ENCODE data around the gene COL4A3. TPM values are rescaled to one million over a fixed set of nuclear protein-coding genes. Genes with fewer than 3 reads are reported as not detected.

The COL4A3 gene
- total and polyA plus RNA-seq, 7 experiments from 2014 or later, result 0.13 to 0.69 TPM; not detected in 5

DNA sequence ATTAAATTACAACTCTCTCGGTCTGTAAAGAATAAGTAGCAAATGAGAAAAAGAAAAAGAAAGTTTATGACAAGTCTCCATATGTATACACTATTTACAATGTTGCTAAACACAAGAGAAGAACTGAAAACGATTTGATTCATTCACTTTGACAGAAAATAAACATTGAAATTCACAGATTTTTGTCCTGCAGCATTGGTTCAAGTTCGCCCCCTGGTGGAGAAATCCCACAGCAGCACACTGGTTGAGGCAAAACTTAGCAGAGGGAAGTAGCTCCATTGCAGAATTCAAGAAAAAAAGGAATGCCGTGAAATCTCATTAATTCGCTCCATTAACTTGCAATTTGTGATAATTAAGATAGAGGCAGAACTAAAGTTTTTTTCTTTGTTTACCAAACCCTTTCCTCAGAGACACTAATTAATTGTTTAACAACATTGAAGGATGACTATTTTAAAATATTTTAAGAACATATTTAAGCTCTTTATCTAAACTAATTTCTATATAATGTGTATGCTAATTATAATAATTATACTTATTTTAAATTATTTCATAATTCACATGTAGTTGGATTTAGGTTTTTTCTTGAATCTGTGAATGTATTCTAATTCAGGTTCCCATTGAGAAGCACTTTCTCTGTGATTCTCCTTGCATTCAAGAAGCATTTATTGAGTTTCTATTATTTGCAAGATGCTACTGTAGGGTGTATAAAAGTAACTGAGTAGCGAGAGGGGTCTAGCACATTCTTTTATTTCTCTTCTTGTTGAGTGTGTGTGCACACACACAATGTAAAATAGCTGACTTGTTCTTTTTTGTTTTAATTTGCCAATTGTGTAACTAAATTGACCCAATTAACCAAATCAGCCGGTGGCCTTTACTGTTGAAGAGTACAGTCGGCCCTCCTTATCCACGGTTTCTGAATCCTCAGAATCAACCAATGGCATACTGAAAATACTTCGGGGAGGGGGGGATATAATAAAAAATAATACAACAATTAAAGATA is 74.1 kb downstream of the COL4A3 start:
- Mint-ChIP-seq H3K9me3 (no peaks in the 10 kb centered on the region), H3K4me1 (no peaks in the 10 kb centered on the region), H3K4me3 (no peak overlapping the region), H3K27me3 (peaks cover 5 to 16% (median 13%) of the 10 kb centered on the region in 5 donors), H3K27ac (no peak overlapping the region), H3K36me3 (no peaks in the 10 kb centered on the region)
- CTCF ChIA-PET, result interaction anchor here (0.6 to 1.8 kb wide), 9 partner anchors 11 to 1573 kb away, joined by 3 to 7 read pairs (median 3); no protein-coding TSS in a partner anchor
- no peaks in the 10 kb centered on the region for H3K36me3 ChIP-seq (ENCODE audit: control insufficient read depth in 2 of 3, insufficient read depth in 3 of 3, low read length in 3 of 3)
- no peaks in the 10 kb centered on the region for H3K9me3 ChIP-seq (ENCODE audit: control insufficient read depth in 2 of 3, low read length in 3 of 3)
- DNase-seq (peak; percentile 2 to 58 (median 41)), ATAC-seq (peak; percentile 47)
- POLR2A ChIA-PET, result no interaction called here
- no peak overlapping the region for H3K27ac ChIP-seq (ENCODE audit: low read depth, low read length)
- no peaks in the 10 kb centered on the region for H3K27me3 ChIP-seq (ENCODE audit: control insufficient read depth in 2 of 2, insufficient read depth in 2 of 2, low read length in 2 of 2)
- no peaks in the 10 kb centered on the region for H3K4me1 ChIP-seq (ENCODE audit: control insufficient read depth in 2 of 2, insufficient read depth in 2 of 2, low read length in 2 of 2)
- H3K4me3 ChIP-seq (ENCODE audit: low read length), result no peak overlapping the region
- intact Hi-C loops (cut with micrococcal nuclease), result loop anchor here (1.0 to 10.0 kb wide), 5 partner anchors 108 to 1570 kb away; no protein-coding TSS in a partner anchor

DNA sequence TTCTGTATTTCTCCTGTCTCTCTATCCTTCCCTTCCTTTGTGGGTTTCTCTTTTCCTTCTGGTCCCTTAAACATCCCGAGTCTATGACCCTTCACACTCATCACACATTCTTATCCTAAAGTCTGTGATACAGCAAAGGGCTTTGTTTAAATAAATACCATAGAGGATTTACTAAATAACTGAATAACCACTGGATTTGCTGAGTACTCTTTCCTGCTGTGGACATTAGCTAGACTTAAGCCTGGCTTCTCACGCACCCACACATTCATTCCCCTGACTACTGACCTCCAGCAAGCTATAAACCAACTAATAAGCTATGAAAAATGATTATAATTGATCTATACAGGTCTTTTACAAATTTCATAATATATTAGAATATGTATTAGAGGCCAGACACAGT is 76.6 kb downstream of the COL4A3 start:
- H3K27ac Mint-ChIP-seq, result no peak overlapping the region
- H3K4me3 Mint-ChIP-seq, result no peak overlapping the region
- H3K36me3 Mint-ChIP-seq, result no peaks in the 10 kb centered on the region
- CTCF ChIA-PET, result no interaction called here
- no peak overlapping the region for H3K4me3 ChIP-seq (ENCODE audit: low read length)
- no peak overlapping the region for H3K27ac ChIP-seq (ENCODE audit: low read depth, low read length)
- no peaks in the 10 kb centered on the region for H3K9me3 ChIP-seq (ENCODE audit: control insufficient read depth in 2 of 3, low read length in 3 of 3)
- no peaks in the 10 kb centered on the region for H3K36me3 ChIP-seq (ENCODE audit: control insufficient read depth in 2 of 3, insufficient read depth in 3 of 3, low read length in 3 of 3)
- H3K27me3 ChIP-seq (ENCODE audit: control insufficient read depth in 2 of 2, insufficient read depth in 2 of 2, low read length in 2 of 2), result no peaks in the 10 kb centered on the region
- no peaks in the 10 kb centered on the region for H3K4me1 Mint-ChIP-seq
- no peak for DNase-seq
- ATAC-seq, result no peak
- peaks cover 1 to 16% (median 11%) of the 10 kb centered on the region in 5 donors for H3K27me3 Mint-ChIP-seq
- H3K9me3 Mint-ChIP-seq, result no peaks in the 10 kb centered on the region
- intact Hi-C loops (cut with micrococcal nuclease), result no loop called here
- POLR2A ChIA-PET, result no interaction called here
- no peaks in the 10 kb centered on the region for H3K4me1 ChIP-seq (ENCODE audit: control insufficient read depth in 2 of 2, insufficient read depth in 2 of 2, low read length in 2 of 2)

DNA sequence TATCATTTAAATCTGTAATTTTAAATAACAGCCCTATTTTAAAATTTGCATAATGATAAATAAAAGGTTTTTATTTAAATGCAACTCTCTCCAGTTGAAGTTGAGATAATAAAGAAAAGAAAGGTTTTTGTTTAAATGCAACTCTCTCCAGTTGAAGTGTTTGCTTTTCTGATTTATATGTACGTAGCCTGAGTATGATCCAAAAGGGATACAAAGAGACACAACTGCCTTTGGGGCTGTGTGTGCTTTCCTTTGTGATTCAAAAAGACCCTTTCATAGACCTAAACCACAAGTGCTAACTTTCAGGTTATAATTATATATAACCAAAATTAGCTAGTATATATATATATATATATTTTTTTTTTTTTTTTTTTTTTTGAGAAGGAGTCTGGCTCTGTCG is 84.5 kb downstream of the COL4A3 start:
- DNase-seq (no peak), ATAC-seq (no peak)
- no peaks in the 10 kb centered on the region for H3K9me3 ChIP-seq (ENCODE audit: control insufficient read depth in 2 of 3, low read length in 3 of 3)
- H3K4me1 ChIP-seq (ENCODE audit: control insufficient read depth in 2 of 2, insufficient read depth in 2 of 2, low read length in 2 of 2), result no peaks in the 10 kb centered on the region
- H3K4me3 ChIP-seq (ENCODE audit: low read length), result no peak overlapping the region
- Mint-ChIP-seq H3K4me3 (no peak overlapping the region), H3K27ac (no peak overlapping the region), H3K27me3 (peaks cover 0 to 7% (median 0%) of the 10 kb centered on the region in 5 donors), H3K4me1 (no peaks in the 10 kb centered on the region), H3K36me3 (peaks cover 0 to 5% (median 0%) of the 10 kb centered on the region in 5 donors), H3K9me3 (peaks cover 0 to 7% (median 0%) of the 10 kb centered on the region in 11 donors)
- H3K27me3 ChIP-seq (ENCODE audit: control insufficient read depth in 2 of 2, insufficient read depth in 2 of 2, low read length in 2 of 2), result no peaks in the 10 kb centered on the region
- ChIA-PET POLR2A (no interaction called here), CTCF (interaction anchor here (1.5 kb wide), 1 partner anchor 11 kb away, joined by 3 read pairs; no protein-coding TSS in a partner anchor)
- no peaks in the 10 kb centered on the region for H3K36me3 ChIP-seq (ENCODE audit: control insufficient read depth in 2 of 3, insufficient read depth in 3 of 3, low read length in 3 of 3)
- no peak overlapping the region for H3K27ac ChIP-seq (ENCODE audit: low read depth, low read length)
- intact Hi-C loops (cut with micrococcal nuclease), result no loop called here

DNA sequence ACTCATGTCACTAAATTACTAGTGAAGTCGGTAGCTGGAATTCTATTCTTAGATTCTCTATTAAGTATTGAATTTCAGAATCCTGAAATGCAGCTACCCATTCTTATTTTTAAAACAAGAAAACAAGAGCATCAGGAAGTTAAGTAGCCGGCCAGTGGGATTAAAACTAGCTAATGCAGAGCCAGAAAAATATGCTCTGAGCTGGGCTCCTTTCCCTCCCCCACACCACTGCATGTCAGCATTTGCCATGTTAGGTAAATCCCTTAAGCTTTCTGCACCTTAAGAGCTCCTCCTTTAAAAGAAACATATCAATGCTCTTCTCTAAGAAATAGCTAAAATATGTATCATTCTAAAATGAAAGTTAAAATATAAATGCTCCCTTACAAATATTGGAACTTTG is 88.4 kb downstream of the COL4A3 start:
- H3K4me1 Mint-ChIP-seq, result no peaks in the 10 kb centered on the region
- intact Hi-C loops (cut with micrococcal nuclease), result no loop called here
- POLR2A ChIA-PET, result no interaction called here
- DNase-seq, result no peak
- Histone ChIP-seq H3K36me3 (ENCODE audit: control insufficient read depth in 2 of 3, insufficient read depth in 3 of 3, low read length in 3 of 3) (no peaks in the 10 kb centered on the region), H3K27ac (ENCODE audit: low read depth, low read length) (no peak overlapping the region), H3K4me1 (ENCODE audit: control insufficient read depth in 2 of 2, insufficient read depth in 2 of 2, low read length in 2 of 2) (no peaks in the 10 kb centered on the region), H3K4me3 (ENCODE audit: low read length) (no peak overlapping the region), H3K9me3 (ENCODE audit: control insufficient read depth in 2 of 3, low read length in 3 of 3) (no peaks in the 10 kb centered on the region), H3K27me3 (ENCODE audit: control insufficient read depth in 2 of 2, insufficient read depth in 2 of 2, low read length in 2 of 2) (no peaks in the 10 kb centered on the region)
- no peak overlapping the region for H3K4me3 Mint-ChIP-seq
- CTCF ChIA-PET, result no interaction called here
- no peak for ATAC-seq
- H3K27me3 Mint-ChIP-seq, result peaks cover 0 to 11% (median 0%) of the 10 kb centered on the region in 5 donors
- H3K9me3 Mint-ChIP-seq, result peaks cover 0 to 7% (median 0%) of the 10 kb centered on the region in 11 donors
- peaks cover 0 to 5% (median 0%) of the 10 kb centered on the region in 5 donors for H3K36me3 Mint-ChIP-seq
- H3K27ac Mint-ChIP-seq, result no peak overlapping the region

DNA sequence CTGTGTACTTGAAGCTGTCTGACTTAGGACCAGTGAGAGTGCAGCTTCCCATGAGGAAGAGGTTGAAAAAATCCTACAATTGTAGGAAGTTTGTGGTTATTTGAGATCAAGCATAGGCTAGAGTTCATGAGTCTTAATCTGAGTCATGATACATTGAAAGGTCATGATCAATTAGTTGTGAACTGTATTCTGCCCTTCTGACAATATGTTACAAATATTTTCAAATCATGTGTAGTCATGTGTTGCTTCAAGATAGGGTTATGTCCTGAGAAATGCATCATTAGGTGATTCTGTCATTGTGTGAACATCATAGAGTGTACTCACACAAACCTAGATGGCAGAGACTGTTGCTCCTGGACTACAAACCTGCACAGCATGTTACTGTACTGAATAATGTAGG is 92.2 kb downstream of the COL4A3 start:
- no peak overlapping the region for H3K27ac Mint-ChIP-seq
- H3K36me3 ChIP-seq (ENCODE audit: control insufficient read depth in 2 of 3, insufficient read depth in 3 of 3, low read length in 3 of 3), result no peaks in the 10 kb centered on the region
- H3K4me1 Mint-ChIP-seq, result no peaks in the 10 kb centered on the region
- no peaks in the 10 kb centered on the region for H3K9me3 Mint-ChIP-seq
- no peak for ATAC-seq
- peaks cover 0 to 7% (median 0%) of the 10 kb centered on the region in 5 donors for H3K36me3 Mint-ChIP-seq
- no peaks in the 10 kb centered on the region for H3K9me3 ChIP-seq (ENCODE audit: control insufficient read depth in 2 of 3, low read length in 3 of 3)
- H3K4me3 Mint-ChIP-seq, result no peak overlapping the region
- no peak for DNase-seq
- POLR2A ChIA-PET, result no interaction called here
- CTCF ChIA-PET, result no interaction called here
- no peak overlapping the region for H3K4me3 ChIP-seq (ENCODE audit: low read length)
- peaks cover 0 to 8% (median 0%) of the 10 kb centered on the region in 5 donors for H3K27me3 Mint-ChIP-seq
- H3K27me3 ChIP-seq (ENCODE audit: control insufficient read depth in 2 of 2, insufficient read depth in 2 of 2, low read length in 2 of 2), result no peaks in the 10 kb centered on the region
- intact Hi-C loops (cut with micrococcal nuclease), result no loop called here
- H3K4me1 ChIP-seq (ENCODE audit: control insufficient read depth in 2 of 2, insufficient read depth in 2 of 2, low read length in 2 of 2), result no peaks in the 10 kb centered on the region
- no peak overlapping the region for H3K27ac ChIP-seq (ENCODE audit: low read depth, low read length)

DNA sequence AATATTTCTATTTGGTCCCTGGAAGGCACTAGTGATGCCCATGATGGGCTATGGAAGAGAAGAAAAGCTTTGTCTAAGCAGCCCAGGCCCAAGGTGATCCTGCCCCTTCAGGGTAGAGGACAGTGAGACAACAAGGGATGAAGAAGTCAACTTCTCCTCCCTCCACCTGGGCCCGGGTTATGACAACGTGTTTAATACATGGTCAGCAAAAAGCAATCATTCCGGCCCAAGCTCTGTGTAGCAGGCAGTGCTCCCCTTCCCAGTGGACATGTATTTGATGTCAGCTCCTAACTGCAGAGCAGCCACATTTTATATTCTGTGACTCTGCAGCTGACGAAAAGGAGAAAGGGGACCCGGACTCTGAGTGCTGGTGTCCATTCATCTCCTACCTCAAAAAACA is 93.4 kb downstream of the COL4A3 start:
- ATAC-seq (no peak), DNase-seq (no peak)
- CTCF ChIA-PET, result no interaction called here
- peaks cover 0 to 11% (median 0%) of the 10 kb centered on the region in 5 donors for H3K36me3 Mint-ChIP-seq
- Histone ChIP-seq H3K4me3 (ENCODE audit: low read length) (no peak overlapping the region), H3K9me3 (ENCODE audit: control insufficient read depth in 2 of 3, low read length in 3 of 3) (no peaks in the 10 kb centered on the region), H3K4me1 (ENCODE audit: control insufficient read depth in 2 of 2, insufficient read depth in 2 of 2, low read length in 2 of 2) (no peaks in the 10 kb centered on the region), H3K27me3 (ENCODE audit: control insufficient read depth in 2 of 2, insufficient read depth in 2 of 2, low read length in 2 of 2) (no peaks in the 10 kb centered on the region), H3K36me3 (ENCODE audit: control insufficient read depth in 2 of 3, insufficient read depth in 3 of 3, low read length in 3 of 3) (no peaks in the 10 kb centered on the region), H3K27ac (ENCODE audit: low read depth, low read length) (no peak overlapping the region)
- H3K27ac Mint-ChIP-seq, result no peak overlapping the region
- intact Hi-C loops (cut with micrococcal nuclease), result no loop called here
- POLR2A ChIA-PET, result no interaction called here
- H3K4me1 Mint-ChIP-seq, result no peaks in the 10 kb centered on the region
- H3K27me3 Mint-ChIP-seq, result peaks cover 0 to 12% (median 0%) of the 10 kb centered on the region in 5 donors
- H3K9me3 Mint-ChIP-seq, result no peaks in the 10 kb centered on the region
- no peak overlapping the region for H3K4me3 Mint-ChIP-seq
